Measurements from ENCODE around the gene CMIP.

The CMIP gene

DNA sequence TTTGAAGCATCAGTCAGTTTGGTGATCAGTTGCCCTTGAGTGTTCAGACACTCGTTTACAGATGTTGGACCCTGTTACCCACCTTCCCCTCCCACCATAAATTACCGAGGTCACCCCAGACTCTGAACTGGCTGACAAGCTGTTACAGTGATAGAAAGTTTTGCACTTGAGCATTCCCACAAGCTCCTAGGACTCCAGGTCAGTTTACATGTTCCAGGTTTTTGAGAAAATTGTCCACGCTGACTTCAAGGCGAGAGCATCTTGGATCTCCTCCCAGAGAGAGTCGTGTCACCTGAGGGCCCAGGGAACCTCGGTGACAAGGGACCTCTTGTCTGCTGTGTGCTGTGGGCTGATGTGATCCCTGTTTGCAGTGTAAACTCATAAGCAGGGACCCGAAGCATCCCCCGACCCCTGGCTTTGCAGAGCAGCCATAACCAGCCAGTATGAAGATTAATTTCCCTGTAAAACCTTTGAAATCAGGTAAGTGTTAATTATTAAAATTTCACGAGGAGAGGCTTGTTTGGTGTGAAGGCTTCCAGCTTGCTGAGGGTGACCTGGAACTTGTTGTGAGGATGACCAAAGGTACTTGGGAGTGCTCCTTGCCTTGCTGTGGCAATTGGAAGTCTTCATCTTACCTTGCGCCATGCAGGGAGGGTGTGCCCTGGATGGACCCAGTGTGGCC is 91.2 kb downstream of the CMIP start:
- no peak for DNase-seq (ENCODE audit: low spot score)

DNA sequence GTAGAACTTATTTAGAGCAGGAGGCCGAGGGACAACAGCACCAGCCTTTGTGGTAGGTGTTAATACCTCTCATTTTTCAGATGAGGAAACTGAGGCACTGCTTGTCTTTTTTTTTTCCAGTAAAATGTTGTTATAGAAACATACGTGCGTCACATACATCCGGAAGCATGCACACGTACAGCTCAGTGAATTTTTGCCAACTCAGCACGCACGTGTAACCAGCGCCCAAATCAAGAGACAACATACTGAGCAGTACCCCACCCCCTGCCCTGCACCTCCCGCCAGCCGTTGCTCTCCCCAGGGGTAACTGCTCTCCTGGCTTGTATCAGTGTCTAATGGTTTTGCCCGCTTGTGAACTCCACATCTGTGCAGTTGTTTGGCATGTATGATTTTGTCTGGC is 92.0 kb downstream of the CMIP start:
- DNase-seq (ENCODE audit: low spot score): no peak

GRCh38 chr16:81537721-81538561 is 93.3 kb downstream of the CMIP start:
- DNase-seq (ENCODE audit: low spot score): no peak

- DNase-seq (ENCODE audit: low spot score): no peak
Observed at GRCh38 chr16:81539009-81539758, 94.6 kb downstream of the CMIP start.

DNA sequence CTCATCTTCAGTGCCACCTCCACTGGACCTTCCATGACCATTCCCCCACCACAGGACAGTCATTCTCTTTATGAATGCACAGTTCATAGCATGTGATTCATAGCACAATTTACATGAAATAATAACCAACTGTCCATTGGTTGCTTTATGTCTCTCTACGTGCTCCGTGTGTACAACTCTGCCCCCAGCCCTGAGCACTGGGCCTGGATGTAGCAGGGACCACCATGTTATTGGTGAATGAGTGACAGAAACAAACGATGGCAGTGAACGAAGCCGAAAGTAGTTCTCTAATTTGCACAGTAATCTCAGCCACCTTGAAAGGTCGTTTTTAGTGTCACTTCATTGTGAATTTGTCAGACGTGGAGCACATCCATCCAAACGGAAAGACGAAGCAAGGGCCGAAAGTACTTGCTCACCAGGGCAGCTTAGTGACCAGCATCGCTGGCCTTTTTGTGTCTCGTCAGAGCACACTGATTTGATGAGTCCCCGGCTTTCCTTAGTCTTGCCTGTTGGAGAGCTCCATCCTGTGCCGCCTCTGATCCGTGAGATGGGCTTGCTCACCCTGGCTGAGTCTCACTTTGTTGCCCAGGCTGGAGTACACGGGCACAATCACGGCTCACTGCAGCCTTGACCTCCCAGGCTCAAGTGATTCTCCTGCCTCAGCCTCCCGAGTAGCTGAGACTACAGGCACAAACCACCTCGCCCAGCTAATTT is 95.3 kb downstream of the CMIP start:
- DNase-seq (ENCODE audit: low spot score): no peak

- no peak for DNase-seq (ENCODE audit: low spot score)
Observed at GRCh38 chr16:81541314-81541713, 96.7 kb downstream of the CMIP start.

DNA sequence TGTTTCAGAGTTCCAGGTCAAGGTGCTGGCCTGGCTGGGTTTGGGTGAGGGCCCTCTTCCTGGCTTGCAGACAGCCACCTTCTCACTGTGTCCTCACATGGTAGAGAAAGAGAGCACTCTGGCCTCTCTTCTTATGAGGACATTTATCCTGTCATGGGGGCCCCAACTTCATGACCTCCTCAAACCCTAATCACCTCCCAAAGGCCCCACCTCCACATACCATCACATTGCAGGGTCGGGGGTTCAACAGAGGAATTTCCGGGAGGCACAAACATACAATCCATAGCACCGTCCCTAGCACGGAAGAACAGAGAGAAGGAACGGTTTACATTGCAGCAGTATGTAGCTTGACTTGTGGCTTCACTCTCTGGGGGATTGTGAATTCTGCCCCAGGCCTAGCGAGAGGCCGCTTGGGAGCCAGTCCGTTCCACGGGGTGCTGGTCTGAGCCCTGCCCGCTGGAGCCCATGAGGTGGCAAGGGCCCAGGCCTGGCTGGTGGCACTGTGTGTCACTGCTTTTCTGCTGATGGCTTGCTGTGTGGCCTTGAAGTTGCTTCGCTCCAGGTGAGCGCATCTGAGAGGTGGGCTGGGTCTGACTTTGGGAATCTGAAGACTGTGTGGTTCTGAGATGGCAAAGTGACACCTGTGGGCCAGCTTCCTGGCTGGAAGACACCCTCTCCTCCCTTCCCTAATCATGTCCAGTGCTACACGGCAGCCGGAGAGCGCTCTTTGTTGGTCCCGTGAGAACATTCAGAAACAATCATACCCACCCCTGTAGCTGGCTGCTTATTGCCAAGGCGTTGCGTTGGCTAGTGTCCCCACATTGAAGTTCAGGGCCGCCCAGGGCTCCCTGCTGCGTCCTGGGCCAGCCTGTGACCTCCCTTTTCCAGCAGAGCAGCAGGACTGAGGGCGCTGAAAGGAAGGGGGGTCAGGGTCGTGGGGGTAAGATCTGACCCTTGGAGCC is 98.3 kb downstream of the CMIP start:
- DNase-seq (ENCODE audit: low spot score): no peak

DNA sequence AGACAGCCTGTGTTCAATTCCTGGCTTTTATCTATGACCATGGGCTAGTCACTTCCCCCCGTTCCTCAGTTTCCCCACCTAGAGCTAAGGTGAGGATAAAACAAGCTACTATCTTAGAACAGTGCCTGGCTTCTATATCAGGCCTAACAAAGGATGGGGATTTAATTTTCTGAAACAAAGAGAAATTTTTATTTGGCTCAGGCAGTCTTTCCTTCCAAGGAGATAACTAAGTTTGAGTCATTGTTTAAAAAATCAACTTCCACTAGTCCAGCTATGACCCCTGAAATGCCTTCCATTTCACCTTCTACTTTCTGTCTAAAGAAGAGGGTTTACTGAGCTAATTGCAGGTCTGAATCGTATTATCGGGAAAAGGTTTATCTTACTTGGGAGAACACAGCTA is 99.0 kb downstream of the CMIP start:
- no peak for DNase-seq (ENCODE audit: low spot score)

DNA sequence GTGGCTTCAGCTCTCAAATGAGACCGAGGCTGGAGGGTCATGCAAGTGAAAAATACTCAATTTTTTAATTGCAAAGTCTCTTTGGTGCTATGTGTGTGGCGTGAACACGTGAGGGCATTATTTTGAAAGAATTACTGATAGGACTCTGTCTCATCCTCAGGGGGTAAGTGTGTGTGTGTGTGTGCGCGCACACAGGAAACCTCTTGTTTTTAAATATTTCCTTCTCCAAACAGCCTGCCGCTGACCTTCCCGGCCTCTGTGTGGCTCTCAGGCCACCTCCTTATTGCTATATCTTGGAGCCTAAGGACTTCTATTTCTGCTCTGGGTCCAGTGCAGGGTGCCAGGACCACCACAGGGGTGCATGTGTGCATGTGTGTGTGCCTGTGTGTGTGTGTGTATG is 99.7 kb downstream of the CMIP start:
- no peak for DNase-seq (ENCODE audit: low spot score)

GRCh38 chr16:81544700-81545271 is 100.2 kb downstream of the CMIP start:
- DNase-seq (ENCODE audit: low spot score): peak; percentile 58

DNA sequence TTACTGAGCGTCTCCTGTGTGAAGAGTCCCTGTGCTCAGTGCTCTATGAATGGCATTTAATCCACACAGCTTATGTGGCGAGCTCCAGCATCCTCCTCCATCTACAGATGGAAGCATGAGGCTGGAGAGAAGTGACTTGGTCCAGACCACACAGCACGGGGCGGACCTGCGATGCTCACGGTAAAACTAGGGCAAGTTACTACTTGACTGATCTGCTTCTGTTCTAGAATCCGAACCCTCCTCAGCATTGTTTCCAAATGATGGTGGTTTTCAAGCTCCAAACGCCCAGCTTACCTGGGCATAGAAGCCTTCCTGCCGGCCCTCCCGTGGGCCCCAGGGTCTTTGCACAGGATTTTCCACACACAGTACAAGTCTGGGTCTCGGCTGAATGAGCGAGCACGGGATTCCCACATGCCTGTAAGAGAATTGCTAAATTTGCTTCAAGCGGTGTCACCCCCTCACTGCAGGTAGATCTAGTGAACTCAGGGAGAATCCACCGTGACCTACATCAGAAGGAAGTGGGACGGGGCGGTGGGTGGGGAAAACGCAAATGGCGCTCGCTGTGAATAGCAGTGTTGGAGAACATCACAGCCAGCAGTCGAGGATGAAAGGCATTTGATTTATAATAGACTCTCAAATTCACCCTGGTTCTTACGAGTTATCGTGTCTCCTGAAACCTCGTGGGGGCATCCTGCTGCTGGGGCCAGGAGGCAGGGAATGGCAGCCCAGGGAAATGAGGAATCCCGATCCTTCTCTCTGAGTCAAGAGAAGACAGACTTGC is 101.1 kb downstream of the CMIP start:
- no peak for DNase-seq (ENCODE audit: low spot score)

DNA sequence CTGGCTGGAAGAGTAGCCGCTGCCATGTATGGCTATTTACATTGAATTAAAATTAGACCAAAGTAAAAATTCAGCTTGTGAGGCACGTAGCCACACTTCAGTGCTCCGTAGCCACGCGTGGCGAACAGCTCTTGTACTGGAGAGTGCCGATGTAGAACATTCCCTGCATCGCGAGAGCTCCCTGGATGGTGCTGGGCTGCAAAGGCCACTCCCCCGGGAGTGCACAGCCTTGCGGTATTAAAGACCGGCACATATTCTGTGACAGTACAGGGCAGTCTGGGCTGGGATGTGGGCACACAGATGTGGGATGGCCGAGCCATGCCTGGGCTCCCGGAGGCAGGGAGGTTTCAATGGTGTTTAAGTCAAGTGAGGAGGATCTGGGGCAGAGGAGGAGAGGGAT is 102.2 kb downstream of the CMIP start:
- no peak for DNase-seq (ENCODE audit: low spot score)

- DNase-seq (ENCODE audit: low spot score): no peak
Observed at GRCh38 chr16:81547194-81547938, 102.8 kb downstream of the CMIP start.

GRCh38 chr16:81547939-81548216 is 103.3 kb downstream of the CMIP start:
- no peak for DNase-seq (ENCODE audit: low spot score)

GRCh38 chr16:81548551-81548875 is 103.9 kb downstream of the CMIP start:
- no peak for DNase-seq (ENCODE audit: low spot score)

DNA sequence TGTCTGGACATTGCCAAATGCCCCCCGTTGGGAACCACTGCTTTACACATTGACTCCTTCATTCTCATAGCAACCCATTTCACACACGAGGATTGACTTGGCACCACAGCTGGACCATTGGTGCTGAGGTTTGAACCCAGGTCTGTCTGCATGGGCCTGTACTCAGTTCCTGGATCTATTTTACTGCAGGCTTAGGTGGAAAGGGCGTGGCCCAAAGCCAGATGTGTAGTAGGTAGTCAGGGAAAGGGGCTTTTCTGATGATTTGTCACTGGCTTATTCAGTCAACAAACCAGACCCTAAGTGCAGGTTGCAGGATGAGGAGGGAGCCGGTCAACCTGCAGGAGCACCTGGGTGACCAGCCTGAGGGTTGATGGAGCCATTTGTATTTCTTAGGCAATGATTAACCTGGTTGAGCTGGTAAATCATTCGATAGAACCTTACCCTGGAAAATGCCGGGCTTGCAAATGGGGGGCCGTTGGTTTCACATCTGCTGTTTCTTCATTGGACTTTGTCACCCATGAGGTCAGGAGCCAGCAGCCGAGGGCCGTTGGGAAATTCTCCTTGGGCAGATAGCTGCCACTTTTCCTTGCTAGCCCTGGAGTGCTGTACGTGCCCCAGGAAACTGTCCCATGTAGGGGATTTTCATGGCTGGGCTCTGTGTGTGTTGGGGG is 104.4 kb downstream of the CMIP start:
- peak; percentile 94 for DNase-seq (ENCODE audit: low spot score)

DNA sequence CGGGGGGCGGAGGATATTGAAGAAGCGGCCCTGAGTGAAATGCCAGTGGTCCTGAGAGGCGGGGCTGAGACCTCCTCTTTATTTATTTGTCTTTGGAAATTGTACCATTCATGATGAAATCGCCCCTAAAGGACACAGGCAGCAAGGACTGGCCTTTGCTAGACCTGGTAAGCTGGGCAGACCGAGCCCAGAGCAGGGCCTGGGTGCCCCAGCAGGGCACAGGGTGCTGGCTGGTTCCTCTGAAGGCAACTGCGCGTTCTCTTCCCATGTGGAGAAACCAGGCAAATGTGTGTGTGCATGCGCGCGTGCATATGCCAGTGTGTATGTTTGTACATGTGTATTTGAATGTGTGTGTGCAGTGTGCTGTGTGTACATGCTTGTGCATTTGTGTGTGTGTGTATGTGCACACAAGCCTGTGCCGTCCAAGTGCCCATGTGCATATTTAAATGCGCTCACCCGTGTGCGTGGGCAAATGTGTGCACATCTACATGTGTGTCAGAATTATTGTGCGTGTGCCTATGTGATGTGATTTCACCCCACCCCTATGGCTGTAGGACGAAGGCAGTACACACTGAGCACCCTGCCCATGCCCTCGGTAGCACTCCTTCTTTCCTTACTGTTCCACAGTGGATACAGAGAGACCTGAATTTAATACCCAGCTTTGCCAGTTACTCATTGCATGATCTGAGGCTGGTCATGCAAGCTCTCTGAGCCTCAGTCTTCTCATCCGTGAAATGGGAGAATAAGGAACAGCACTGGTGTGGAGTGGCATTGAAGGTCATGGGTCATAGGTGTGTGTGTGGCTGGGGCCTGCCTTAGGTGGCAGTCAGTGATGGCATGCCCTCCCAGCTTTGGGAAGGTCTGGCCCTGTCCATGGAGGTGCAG is 105.2 kb downstream of the CMIP start:
- DNase-seq (ENCODE audit: low spot score): no peak

DNA sequence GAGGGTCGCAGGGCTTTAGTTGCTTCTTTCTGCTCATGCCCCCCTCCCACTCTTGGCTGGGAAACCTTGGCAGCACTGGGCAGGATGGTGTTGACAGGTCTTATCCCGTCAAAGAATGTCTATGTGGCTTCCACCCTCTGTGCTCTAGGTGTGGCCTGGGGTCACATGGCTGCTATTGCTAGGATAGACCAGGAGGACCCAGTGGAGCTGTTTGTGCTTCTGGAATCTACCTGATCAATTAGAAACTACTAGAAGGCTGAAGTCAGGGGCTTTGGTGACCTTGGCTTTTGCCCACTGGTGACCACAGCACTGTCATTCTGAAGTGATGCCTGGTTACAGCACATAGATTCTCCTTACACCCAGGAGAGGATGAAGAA is 105.8 kb downstream of the CMIP start:
- DNase-seq (ENCODE audit: low spot score): no peak
